ENCODE results near the gene ABCA12.

The ABCA12 gene

GRCh38 chr2:215032153-215032552 lies 106.3 kb downstream of the ABCA12 start:
- DNase-seq (ENCODE audit: low spot score) = no peak

- DNase-seq (ENCODE audit: low spot score) = no peak
Observed at GRCh38 chr2:215031321-215031720, 107.1 kb downstream of the ABCA12 start.

GRCh38 chr2:215029936-215030335 lies 108.5 kb downstream of the ABCA12 start:
- DNase-seq (ENCODE audit: low spot score) = no peak

- DNase-seq (ENCODE audit: low spot score) = peak; percentile 39
Observed at GRCh38 chr2:215028231-215028630, 110.2 kb downstream of the ABCA12 start.

- DNase-seq (ENCODE audit: low spot score) = no peak
Observed at GRCh38 chr2:215027779-215028178, 110.6 kb downstream of the ABCA12 start.

GRCh38 chr2:215022910-215023309 lies 115.5 kb downstream of the ABCA12 start:
- no peak for DNase-seq (ENCODE audit: low spot score)

GRCh38 chr2:215022418-215022817 lies 116.0 kb downstream of the ABCA12 start:
- peak; percentile 50 for DNase-seq (ENCODE audit: low spot score)

GRCh38 chr2:215020283-215020682 lies 118.1 kb downstream of the ABCA12 start:
- no peak for DNase-seq (ENCODE audit: low spot score)

- no peak for DNase-seq (ENCODE audit: low spot score)
Observed at GRCh38 chr2:215019521-215020145, 118.8 kb downstream of the ABCA12 start.

- no peak for DNase-seq (ENCODE audit: low spot score)
Observed at GRCh38 chr2:215019085-215019484, 119.3 kb downstream of the ABCA12 start.

GRCh38 chr2:215015421-215015820 lies 123.0 kb downstream of the ABCA12 start:
- no peak for DNase-seq (ENCODE audit: low spot score)

- DNase-seq (ENCODE audit: low spot score) = no peak
Observed at GRCh38 chr2:215010390-215010789, 128.0 kb downstream of the ABCA12 start.

- peak; percentile 10 for DNase-seq (ENCODE audit: low spot score)
Observed at GRCh38 chr2:215003001-215003400, 135.4 kb downstream of the ABCA12 start.

GRCh38 chr2:215002500-215002899 lies 135.9 kb downstream of the ABCA12 start:
- DNase-seq (ENCODE audit: low spot score) = peak; percentile 48

- no peak for DNase-seq (ENCODE audit: low spot score)
Observed at GRCh38 chr2:215000721-215001120, 137.7 kb downstream of the ABCA12 start.

GRCh38 chr2:214995926-214996670 lies 142.3 kb downstream of the ABCA12 start:
- no peak for DNase-seq (ENCODE audit: low spot score)

GRCh38 chr2:214995409-214995808 lies 143.0 kb downstream of the ABCA12 start:
- no peak for DNase-seq (ENCODE audit: low spot score)

GRCh38 chr2:214992911-214993310 lies 145.5 kb downstream of the ABCA12 start:
- no peak for DNase-seq (ENCODE audit: low spot score)

GRCh38 chr2:214989187-214989586 lies 149.2 kb downstream of the ABCA12 start:
- no peak for DNase-seq (ENCODE audit: low spot score)

GRCh38 chr2:214987261-214987660 lies 151.2 kb downstream of the ABCA12 start:
- peak; percentile 66 for DNase-seq (ENCODE audit: low spot score)

GRCh38 chr2:214985619-214986018 lies 152.8 kb downstream of the ABCA12 start:
- no peak for DNase-seq (ENCODE audit: low spot score)

GRCh38 chr2:214966420-214966819 lies 172.0 kb downstream of the ABCA12 start:
- no peak for DNase-seq (ENCODE audit: low spot score)

GRCh38 chr2:214960677-214961076 lies 177.7 kb downstream of the ABCA12 start:
- DNase-seq (ENCODE audit: low spot score) = peak; percentile 3

GRCh38 chr2:214946949-214947348 lies 191.5 kb downstream of the ABCA12 start:
- DNase-seq (ENCODE audit: low spot score) = no peak

All from AG08395 (cell line).